IMR-90 (cell line): ENCODE measurements around the gene SRRD. TPM values are rescaled to one million over a fixed set of nuclear protein-coding genes. Genes with fewer than 3 reads are reported as not detected.

ENCODE experiments used
- ATAC-seq: fragments of 200-7000 bp; cut with Tn5 transposase; 2 replicates; pipeline ENCODE4 v1.9.1; 2020; ENCODE audit warnings: low read depth, mild to moderate bottlenecking, moderate library complexity
- BruUV-seq: library from RNA; stranded (reverse); fragments of 400-500 nt; replicated peaks from 2 replicates; lab custom pipeline; 2021; lab: Mats Ljungman, UMichigan
- CTCF ChIA-PET: fragments of 300-600 bp; formaldehyde crosslinking; extraction: SDS; loops from one replicate; lab custom pipeline; 2021; ENCODE audit warnings: antibody characterized with exemption; lab: Yijun Ruan, JAX
- POLR2A ChIA-PET: fragments of 300-600 bp; sonication (Branson Sonifier 250); formaldehyde crosslinking; loops from one replicate; lab custom pipeline; 2022; ENCODE audit warnings: antibody characterized with exemption; ENCODE audit not compliant: unreplicated experiment; lab: Charles Lee
- DNase-seq: peaks from one replicate; pipeline ENCODE4 v3.0.0; 2013
- H2AFZ ChIP-seq: replicated peaks from 2 replicates; pipeline ENCODE3; 2013; ENCODE audit warnings: low read length, mild to moderate bottlenecking; ENCODE audit not compliant: poor library complexity
- H2AK5ac ChIP-seq: 2 replicates; pipeline ENCODE4 v1.6.1; 2013; ENCODE audit warnings: low read depth, low read length, inconsistent platforms
- H2AK9ac ChIP-seq: replicated peaks from 2 replicates; pipeline ENCODE3; 2013; ENCODE audit warnings: mild to moderate bottlenecking, low read depth, low read length, moderate library complexity; ENCODE audit not compliant: poor library complexity
- H2BK120ac ChIP-seq: 2 replicates; pipeline ENCODE4 v1.6.1; 2013; ENCODE audit warnings: low read depth, low read length, inconsistent platforms
- H2BK15ac ChIP-seq: 3 replicates; pipeline ENCODE4 v1.6.1; 2013; ENCODE audit warnings: low read depth, low read length, inconsistent platforms
- H2BK20ac ChIP-seq: 2 replicates; pipeline ENCODE4 v1.6.1; 2013; ENCODE audit warnings: low read depth, mild to moderate bottlenecking, inconsistent platforms, low read length, moderate library complexity
- H2BK5ac ChIP-seq: 2 replicates; pipeline ENCODE4 v1.6.1; 2013; ENCODE audit warnings: mild to moderate bottlenecking, low read depth, low read length, inconsistent platforms; ENCODE audit not compliant: poor library complexity, severe bottlenecking
- H3K14ac ChIP-seq: replicated peaks from 2 replicates; pipeline ENCODE4 v1.6.1; 2013; ENCODE audit warnings: low read depth, low read length, inconsistent platforms
- H3K18ac ChIP-seq: 2 replicates; pipeline ENCODE4 v1.6.1; 2013; ENCODE audit warnings: low read depth, low read length, control low read depth
- H3K23ac ChIP-seq: 2 replicates; pipeline ENCODE4 v1.6.1; 2013; ENCODE audit warnings: low read depth, low read length, inconsistent platforms
- H3K27ac ChIP-seq: 2 replicates; pipeline ENCODE4 v1.5.1; 2013; ENCODE audit warnings: mild to moderate bottlenecking, control low read depth, low read length; ENCODE audit not compliant: insufficient read depth
- H3K27me3 ChIP-seq: 2 replicates; pipeline ENCODE4 v1.6.1; 2013; ENCODE audit warnings: low read length; ENCODE audit not compliant: control insufficient read depth, insufficient read depth
- H3K36me3 ChIP-seq: 2 replicates; pipeline ENCODE4 v1.6.1; 2013; ENCODE audit warnings: low read length, mixed read lengths; ENCODE audit not compliant: control insufficient read depth, insufficient read depth
- H3K4ac ChIP-seq: 2 replicates; pipeline ENCODE4 v1.6.1; 2013; ENCODE audit warnings: low read depth, low read length, inconsistent platforms
- H3K4me1 ChIP-seq: 2 replicates; pipeline ENCODE4 v1.6.1; 2013; ENCODE audit warnings: low read length, mixed read lengths; ENCODE audit not compliant: control insufficient read depth, insufficient read depth
- H3K4me2 ChIP-seq: 2 replicates; pipeline ENCODE4 v1.6.1; 2013; ENCODE audit warnings: low read depth, mild to moderate bottlenecking, control low read depth, low read length, moderate library complexity
- H3K4me3 ChIP-seq: 2 replicates; pipeline ENCODE4 v1.5.1; 2013; ENCODE audit warnings: low read depth, mild to moderate bottlenecking, control low read depth, low read length, moderate library complexity; ENCODE audit not compliant: insufficient read depth
- H3K56ac ChIP-seq: 2 replicates; pipeline ENCODE4 v1.6.1; 2013; ENCODE audit warnings: low read length, inconsistent platforms; ENCODE audit not compliant: insufficient read depth; ENCODE audit errors: extremely low read depth
- H3K79me1 ChIP-seq, 2 experiments: 2 replicates each; pipeline ENCODE4 v1.6.1; 2013; ENCODE audit warnings: low read length in 2 of 2, inconsistent platforms in 1 of 2, low read depth in 1 of 2
- H3K9ac ChIP-seq: 2 replicates; pipeline ENCODE4 v1.6.1; 2013; ENCODE audit warnings: low read depth, low read length, control low read depth
- H3K9me1 ChIP-seq: 2 replicates; pipeline ENCODE4 v1.6.1; 2013; ENCODE audit warnings: low read length, inconsistent platforms; ENCODE audit not compliant: insufficient read depth
- H3K9me3 ChIP-seq: 2 replicates; pipeline ENCODE4 v1.6.1; 2013; ENCODE audit warnings: low read length; ENCODE audit not compliant: control insufficient read depth, insufficient read depth
- H4K20me1 ChIP-seq: 2 replicates; pipeline ENCODE4 v1.6.1; 2013; ENCODE audit warnings: low read length, inconsistent platforms; ENCODE audit not compliant: insufficient read depth
- H4K5ac ChIP-seq: 2 replicates; pipeline ENCODE4 v1.6.1; 2013; ENCODE audit warnings: mild to moderate bottlenecking, low read depth, low read length, control low read depth
- H4K8ac ChIP-seq, 2 experiments: 2 replicates each; pipeline ENCODE4 v1.6.1; 2013; ENCODE audit warnings: low read depth in 2 of 2, low read length in 2 of 2, control low read depth in 1 of 2, inconsistent platforms in 1 of 2
- H4K91ac ChIP-seq: 2 replicates; pipeline ENCODE4 v1.6.1; 2013; ENCODE audit warnings: low read depth, low read length, inconsistent platforms; ENCODE audit not compliant: insufficient read depth
- CEBPB ChIP-seq: IDR thresholded peaks from 2 replicates; pipeline ENCODE4 v1.6.1; 2012; ENCODE audit warnings: low read depth, low read length, improper control_type of control experiment
- CHD1 ChIP-seq: IDR thresholded peaks from 2 replicates; pipeline ENCODE4 v1.6.1; 2012; ENCODE audit warnings: low read depth, low read length, improper control_type of control experiment
- MXI1 ChIP-seq: IDR thresholded peaks from 2 replicates; pipeline ENCODE4 v1.6.1; 2012; ENCODE audit warnings: low read depth, mild to moderate bottlenecking, low read length, moderate library complexity, borderline replicate concordance
- POLR2A ChIP-seq: IDR thresholded peaks from 2 replicates; pipeline ENCODE4 v1.6.1; 2012; ENCODE audit warnings: mild to moderate bottlenecking, low read depth, low read length
- SMC3 ChIP-seq: fragments of 150-350 bp; IDR thresholded peaks from 2 replicates; pipeline ENCODE4 v1.6.1; 2016; ENCODE audit warnings: low read depth, mild to moderate bottlenecking, antibody characterized with exemption, low read length, moderate library complexity
- USF2 ChIP-seq: fragments of 150-350 bp; IDR thresholded peaks from 2 replicates; pipeline ENCODE4 v1.6.1; 2017; ENCODE audit warnings: mild to moderate bottlenecking, antibody characterized with exemption, low read length, low read depth
- WGBS, 2 experiments: methylation state at CpG; one replicate each; pipeline versions ENCODE4 v1.1.5 to v1.1.7; 2013; ENCODE audit warnings: missing lambda C conversion rate in 2 of 2; ENCODE audit not compliant: insufficient read length in 1 of 2; ENCODE audit errors: extremely low coverage in 2 of 2; 5-methylcytosine and 5-hydroxymethylcytosine counted together
- dilution Hi-C: fragments of 300-500 bp; cut with HindIII; formaldehyde crosslinking; loops from one replicate; pipeline ENCODE4 v1.14.3; 2018; ENCODE audit warnings: low sequenced_read_pairs; ENCODE audit not compliant: unreplicated experiment
- in situ Hi-C: fragments of 300-500 bp; cut with MboI; formaldehyde crosslinking; loops from 3 replicates; pipeline ENCODE4 v1.14.3; 2019; ENCODE audit warnings: low sequenced_read_pairs, inconsistent platforms, mixed read lengths
- intact Hi-C: fragments of 100-400 bp; cut with micrococcal nuclease; formaldehyde crosslinking; loops from 2 replicates; pipeline ENCODE4 v1.10.0; 2022
- polyA plus RNA-seq, 3 experiments: library from polyadenylated mRNA; depleted of rRNA; stranded (reverse); fragments of >200 nt; gene quantifications; 2 replicates each; pipeline ENCODE4 v1.2.3, GENCODE V29; 2012; ENCODE audit warnings: low replicate concordance in 1 of 3
- total RNA-seq: library from RNA; depleted of rRNA; stranded (reverse); fragments of >200 nt; gene quantifications from 2 replicates; pipeline ENCODE4 v1.2.3, GENCODE V29; 2012

Gene SRRD
- total and polyA plus RNA-seq, 2 of the 4 experiments (the other 2 are of a cell fraction), result 18.3 to 24.0 TPM

GRCh38 chr22:26525946-26526564 lies 42.4 kb downstream of the SRRD start:
- intact Hi-C loops, result no loop called here
- ATAC-seq, result no peak
- POLR2A ChIA-PET, result no interaction called here

More at GRCh38 chr22:26525946-26526564, 42.4 kb downstream of the SRRD start:
- Histone ChIP-seq H4K20me1 (no peaks in the 10 kb centered on the region), H3K79me1 (peaks cover 0 to 11% of the 10 kb centered on the region in 2 experiments; a peak in 2 of 4 replicates), H3K36me3 (peaks cover 18% of the 10 kb centered on the region), H3K23ac (no peak overlapping the region), H4K8ac (no peak overlapping the region), H3K14ac (no peak overlapping the region), H2BK120ac (no peak overlapping the region), H2AK9ac (no peak overlapping the region), H3K4me2 (no peak overlapping the region), H3K9ac (no peak overlapping the region), H3K4me1 (no peaks in the 10 kb centered on the region), H3K4me3 (no peak overlapping the region), H3K4ac (no peak overlapping the region), H3K9me1 (peaks cover 3% of the 10 kb centered on the region; the same call in 1 of the 2 replicates), H4K5ac (no peak overlapping the region), H2BK20ac (no peak overlapping the region), H3K18ac (no peak overlapping the region), H3K27ac (no peak overlapping the region), H3K9me3 (no peaks in the 10 kb centered on the region), H2AK5ac (no peak overlapping the region), H3K56ac (no peak overlapping the region), H2BK15ac (no peak overlapping the region), H2BK5ac (no peak overlapping the region), H3K27me3 (no peaks in the 10 kb centered on the region), H2AFZ (no peak overlapping the region), H4K91ac (no peak overlapping the region)
- dilution Hi-C loops (no loop called here), in situ Hi-C loops (no loop called here)
- no peak for DNase-seq
- no TSS peak for BruUV-seq
- CTCF ChIA-PET, result no interaction called here
- no CpG with 5 or more reads among the region's 7 CpGs for WGBS, 2 experiments
- TF ChIP-seq POLR2A (no peak), USF2 (no peak), CEBPB (no peak), CHD1 (no peak), SMC3 (no peak), MXI1 (no peak)
